Measurements from ENCODE around the gene SLC36A1.
"Not testable (repeated sequence)": the region's sequence is repeated elsewhere in the genome, so short reads cannot be mapped to it uniquely, and the experiment has no call there.

Gene SLC36A1

DNA sequence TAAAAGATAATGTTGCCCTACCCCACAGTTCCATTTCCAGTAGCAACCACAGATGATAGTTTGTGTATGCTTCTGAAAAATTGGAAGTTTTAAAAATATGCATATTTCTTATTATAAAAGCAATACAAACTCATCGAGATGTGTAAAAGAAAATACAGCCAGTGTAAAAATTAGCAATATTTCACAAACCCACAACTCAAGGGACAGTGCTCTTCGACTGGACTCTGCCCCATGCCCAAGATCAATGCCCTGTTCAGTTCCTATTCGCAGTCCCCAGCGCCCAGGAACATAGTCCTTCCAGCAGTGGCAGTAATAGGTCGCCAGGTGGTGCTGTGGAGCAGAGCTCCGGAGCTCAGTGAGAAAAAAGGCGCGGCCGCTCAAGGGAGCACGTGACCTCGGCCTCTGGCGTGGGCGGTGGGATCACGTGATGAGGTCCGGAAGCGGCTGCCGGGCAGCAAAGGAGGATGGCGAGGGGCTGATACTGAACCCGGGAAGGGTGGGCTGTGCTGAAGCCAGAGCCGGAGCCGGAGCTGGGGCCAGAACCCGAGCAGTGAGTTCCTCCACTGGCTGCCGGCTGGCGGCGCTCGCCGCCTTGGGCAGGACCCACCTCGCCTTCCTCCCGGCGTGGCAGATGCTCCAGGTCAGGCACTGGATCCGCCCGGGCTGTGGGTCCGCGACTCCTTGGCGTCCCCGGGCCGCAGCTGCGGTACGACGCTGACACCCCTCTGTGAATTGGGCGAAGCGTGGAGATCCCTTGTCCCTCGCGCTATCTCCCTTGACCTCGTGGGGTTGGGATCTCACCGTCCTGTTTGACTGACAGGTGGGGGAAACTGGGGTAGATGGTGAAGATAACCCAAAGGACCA lies at the start of gene SLC36A1:
TSS of gene SLC36A1 (plus strand) at position 430 of the 864 bp plus-strand sequence. CDS start 11,190 bp downstream, outside the sequence.
- DNase-seq, result peak; percentile 86 to 95

- no peak for DNase-seq
Measured at GRCh38 chr5:151405334-151406160, 41.9 kb upstream of the SLC36A1 start.

DNA sequence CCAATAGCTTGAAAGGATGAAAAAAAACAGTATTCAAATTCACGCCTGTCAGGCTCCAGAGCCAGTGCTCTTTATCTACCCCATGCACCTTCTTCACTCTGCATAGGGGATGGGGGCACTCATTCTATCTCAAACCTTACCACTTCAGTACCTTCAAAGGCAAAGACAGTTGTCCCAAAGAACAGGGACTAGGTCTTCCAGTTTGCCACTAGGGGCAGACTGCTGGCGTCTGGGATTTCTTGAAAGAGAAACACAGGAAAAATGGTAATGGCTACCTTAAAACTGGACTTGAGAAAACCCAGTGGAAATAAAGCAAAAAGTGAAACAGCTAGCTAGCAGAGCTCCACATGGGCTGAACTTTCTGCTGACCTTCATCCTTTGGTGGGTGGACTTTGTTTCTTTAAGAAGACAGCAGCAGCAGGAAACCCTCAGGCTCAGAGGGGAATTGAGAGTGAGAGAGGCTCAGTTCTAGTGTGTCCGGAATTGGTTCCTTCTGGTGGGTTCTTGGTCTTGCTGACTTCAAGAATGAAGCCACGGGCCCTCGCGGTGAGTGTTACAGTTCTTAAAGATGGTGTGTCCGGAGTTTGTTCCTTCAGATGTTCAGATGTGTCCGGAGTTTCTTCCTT lies 41.0 kb upstream of the SLC36A1 start:
- DNase-seq, result peak in 1 of 2 experiments; percentile 23

- DNase-seq, result no peak
Measured at GRCh38 chr5:151408591-151409230, 38.7 kb upstream of the SLC36A1 start.

- DNase-seq, result no peak
Measured at GRCh38 chr5:151413800-151414199, 33.6 kb upstream of the SLC36A1 start.

GRCh38 chr5:151414536-151414935 lies 32.9 kb upstream of the SLC36A1 start:
- DNase-seq, result no peak

- no peak for DNase-seq
Measured at GRCh38 chr5:151417712-151418111, 29.7 kb upstream of the SLC36A1 start.

DNA sequence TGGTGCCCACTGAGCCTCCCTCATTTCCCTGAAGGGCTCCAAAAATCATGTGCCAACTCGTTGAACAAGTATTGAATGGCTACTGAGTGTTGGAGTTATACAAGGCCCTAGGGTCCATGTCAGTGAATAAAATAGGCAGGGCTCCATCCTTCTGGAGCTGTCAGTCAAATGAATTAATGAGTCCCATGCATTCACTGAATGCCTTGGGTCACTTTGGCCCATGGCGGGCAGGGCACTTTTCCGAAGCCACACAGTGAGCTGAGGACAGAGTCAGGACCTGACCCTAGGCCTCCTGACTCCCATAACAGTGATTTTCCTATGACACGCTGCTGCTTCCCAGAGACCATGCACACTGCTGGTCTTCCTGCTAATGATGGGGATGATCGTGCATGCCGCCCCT lies 27.3 kb upstream of the SLC36A1 start:
- no peak for DNase-seq

DNA sequence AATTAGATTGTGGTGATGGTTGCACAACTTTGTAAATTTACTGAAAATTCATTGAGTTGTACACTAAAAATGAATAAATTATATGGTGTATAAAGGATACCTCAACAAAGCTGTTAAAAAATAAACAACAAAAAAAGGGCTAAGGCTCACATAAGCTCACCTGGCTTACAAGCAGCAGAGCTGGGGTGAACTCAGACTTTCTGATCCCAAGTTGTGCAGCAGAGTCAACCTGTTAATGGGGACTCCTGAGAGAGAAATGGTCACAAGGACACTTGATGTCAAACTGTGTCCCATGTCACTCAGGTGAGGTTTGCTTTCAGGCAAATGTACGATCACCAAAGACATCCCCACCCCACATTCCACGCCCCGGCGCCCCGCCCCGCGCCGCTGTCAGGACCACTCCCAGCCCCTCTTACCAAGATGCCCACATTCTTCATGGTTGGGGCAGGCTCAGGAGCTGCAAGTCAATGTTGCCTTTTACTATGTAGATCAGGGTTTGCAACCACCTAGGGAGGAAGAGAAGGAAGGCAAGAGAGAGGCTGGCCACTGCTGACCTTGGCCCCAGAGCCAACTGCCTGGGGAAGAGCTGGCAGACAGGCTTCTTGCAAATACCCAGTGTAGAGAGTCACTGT lies 22.4 kb upstream of the SLC36A1 start:
- DNase-seq, result no peak

GRCh38 chr5:151426347-151426746 lies 21.1 kb upstream of the SLC36A1 start:
- DNase-seq, result not testable (repeated sequence)

GRCh38 chr5:151427258-151427657 lies 20.1 kb upstream of the SLC36A1 start:
- no peak for DNase-seq

DNA sequence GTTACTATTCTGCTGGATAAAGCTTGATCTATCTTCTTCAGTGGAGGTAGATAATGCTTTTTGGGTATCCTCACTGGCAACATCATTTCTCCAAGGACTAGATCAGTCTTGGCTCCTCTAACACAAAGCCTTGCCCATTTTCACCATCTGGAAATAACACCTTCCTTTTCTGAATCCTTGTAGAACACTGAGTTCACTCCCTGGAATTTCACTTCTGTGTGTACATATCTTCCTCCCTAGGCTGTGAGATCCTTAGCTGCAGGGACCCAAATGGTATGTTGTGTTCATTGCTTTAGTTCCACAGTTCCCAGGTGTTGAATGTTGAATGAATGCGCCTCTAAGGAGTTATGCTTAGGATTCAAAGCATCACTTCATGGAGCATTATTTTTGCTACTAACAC lies 16.7 kb upstream of the SLC36A1 start:
- DNase-seq, result no peak

DNA sequence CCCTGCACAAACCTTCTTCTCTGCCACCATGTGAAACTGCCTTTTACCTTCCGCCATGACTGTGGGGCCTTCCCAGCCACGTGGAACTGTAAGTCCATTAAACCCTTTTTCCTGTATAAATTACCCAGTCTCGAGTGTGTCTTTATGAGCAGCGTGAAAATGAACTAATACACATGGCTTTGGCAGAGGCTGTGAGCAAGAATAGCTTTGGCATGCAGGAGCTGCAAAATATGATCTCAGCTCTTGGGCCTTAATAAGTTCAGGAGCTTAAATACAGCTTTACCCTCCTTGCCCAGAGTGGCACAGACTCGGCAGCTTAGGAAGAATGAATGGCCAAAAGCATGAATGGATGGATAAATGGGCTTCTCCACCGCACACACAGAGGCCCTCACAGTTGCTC lies 15.7 kb upstream of the SLC36A1 start:
- DNase-seq, result no peak

DNA sequence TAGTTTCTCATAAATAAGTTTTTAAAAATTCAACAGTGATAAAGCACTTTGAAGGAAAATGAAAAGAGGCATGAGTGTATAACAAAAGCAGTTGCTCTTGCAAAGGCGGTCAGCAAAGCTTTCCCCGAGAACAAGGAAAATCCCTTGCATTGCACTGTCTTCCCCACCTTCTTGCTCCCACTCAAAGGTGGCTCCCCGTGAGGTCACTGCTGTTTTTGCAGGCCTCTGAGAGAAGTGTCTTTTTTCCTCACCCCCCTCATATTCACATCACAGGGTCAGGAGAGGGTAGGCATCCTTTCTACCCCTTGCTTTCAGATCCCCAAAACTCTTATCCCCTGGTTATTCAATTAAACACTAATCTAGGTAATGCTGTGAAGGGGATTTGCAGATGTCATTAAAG lies 15.2 kb upstream of the SLC36A1 start:
- no peak for DNase-seq

DNA sequence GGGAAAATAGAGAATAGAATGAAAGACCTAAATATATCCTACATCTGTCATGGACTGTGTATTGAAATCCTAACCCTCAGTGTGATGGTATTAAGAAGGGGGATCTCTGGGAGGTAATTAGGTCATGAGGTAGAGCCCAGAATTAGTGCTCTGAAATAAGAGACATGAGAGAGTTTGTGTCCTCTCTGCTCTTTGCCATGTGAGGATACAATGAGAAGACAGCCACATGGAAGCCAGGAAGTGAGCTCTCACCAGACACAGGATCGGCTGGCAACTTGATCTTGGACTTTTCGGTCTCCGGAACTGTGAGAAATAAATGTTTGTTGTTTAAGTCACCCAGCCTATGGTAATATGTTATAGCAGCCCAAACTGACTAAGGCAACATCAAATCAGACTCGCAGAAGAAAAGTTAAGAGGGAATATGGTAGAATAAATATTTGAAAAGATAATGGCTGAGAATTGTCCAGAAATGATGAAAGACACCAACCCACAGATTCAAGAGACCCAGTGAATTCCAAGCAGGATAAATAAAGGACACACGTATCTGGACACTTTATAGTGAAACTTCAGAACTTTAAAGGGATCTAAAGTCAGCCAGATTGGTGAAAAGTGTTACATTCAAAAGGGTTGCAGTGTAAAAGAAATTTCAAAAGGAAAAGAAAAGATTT lies 12.7 kb upstream of the SLC36A1 start:
- no peak for DNase-seq

GRCh38 chr5:151448038-151448985 lies 909 bp downstream of the SLC36A1 start:
- peak; percentile 31 to 71 for DNase-seq

- no peak for DNase-seq
Measured at GRCh38 chr5:151449297-151449696, 1.9 kb downstream of the SLC36A1 start.

- no peak for DNase-seq
Measured at GRCh38 chr5:151449839-151450238, 2.4 kb downstream of the SLC36A1 start.

- DNase-seq, result no peak
Measured at GRCh38 chr5:151450605-151451004, 3.2 kb downstream of the SLC36A1 start.
